ENCODE data around the gene RGP1.

Gene RGP1

GRCh38 chr9:35705836-35706430 is 43.2 kb upstream of the RGP1 start:
- no peak overlapping the region for H3K4me3 ChIP-seq (ENCODE audit: low read depth, low read length)
- no peak for TF ChIP-seq CTCF (IDR thresholded peaks at IDR 0.05; ENCODE audit: borderline replicate concordance, insufficient read depth, low read depth, low read length)

- no peak overlapping the region for H3K4me3 ChIP-seq (ENCODE audit: low read depth, low read length)
- TF ChIP-seq CTCF (IDR thresholded peaks at IDR 0.05; ENCODE audit: borderline replicate concordance, insufficient read depth, low read depth, low read length), result no peak
These were observed 42.1 kb upstream of the RGP1 start for GRCh38 chr9:35706951-35707350.

- no peak for TF ChIP-seq CTCF (IDR thresholded peaks at IDR 0.05; ENCODE audit: borderline replicate concordance, insufficient read depth, low read depth, low read length)
- no peak overlapping the region for H3K4me3 ChIP-seq (ENCODE audit: low read depth, low read length)
These were observed 40.9 kb upstream of the RGP1 start for GRCh38 chr9:35708146-35708545.

GRCh38 chr9:35710818-35711500 is 38.1 kb upstream of the RGP1 start:
- H3K4me3 ChIP-seq (ENCODE audit: low read depth, low read length), result no peak overlapping the region
- TF ChIP-seq CTCF (IDR thresholded peaks at IDR 0.05; ENCODE audit: borderline replicate concordance, insufficient read depth, low read depth, low read length), result no peak

- no peak for TF ChIP-seq CTCF (IDR thresholded peaks at IDR 0.05; ENCODE audit: borderline replicate concordance, insufficient read depth, low read depth, low read length)
- H3K4me3 ChIP-seq (ENCODE audit: low read depth, low read length), result no peak overlapping the region
These were observed 37.3 kb upstream of the RGP1 start for GRCh38 chr9:35711501-35712428.

GRCh38 chr9:35712762-35713400 is 36.2 kb upstream of the RGP1 start:
- H3K4me3 ChIP-seq (ENCODE audit: low read depth, low read length), result no peak overlapping the region
- no peak for TF ChIP-seq CTCF (IDR thresholded peaks at IDR 0.05; ENCODE audit: borderline replicate concordance, insufficient read depth, low read depth, low read length)

Measured in GM12875 (cell line).